Erythroblast (primary cell): Measurements from ENCODE around the gene DUXA.
"Not testable (repeated sequence)": the region's sequence is repeated elsewhere in the genome, so short reads cannot be mapped to it uniquely, and the experiment has no call there.

Experiments used
- DNase-seq, 2 experiments: peaks; one replicate each; lab custom pipeline; 2025; lab: John Stamatoyannopoulos, UW
- GATA1 ChIP-seq: IDR thresholded peaks from 2 replicates; pipeline ENCODE4 v1.6.1; 2011; ENCODE audit warnings: low read depth, mild to moderate bottlenecking, control low read depth, low read length, moderate library complexity
- POLR2A ChIP-seq: IDR thresholded peaks from 2 replicates; pipeline ENCODE4 v1.6.1; 2011; ENCODE audit warnings: mild to moderate bottlenecking, low read length

The DUXA gene

DNA sequence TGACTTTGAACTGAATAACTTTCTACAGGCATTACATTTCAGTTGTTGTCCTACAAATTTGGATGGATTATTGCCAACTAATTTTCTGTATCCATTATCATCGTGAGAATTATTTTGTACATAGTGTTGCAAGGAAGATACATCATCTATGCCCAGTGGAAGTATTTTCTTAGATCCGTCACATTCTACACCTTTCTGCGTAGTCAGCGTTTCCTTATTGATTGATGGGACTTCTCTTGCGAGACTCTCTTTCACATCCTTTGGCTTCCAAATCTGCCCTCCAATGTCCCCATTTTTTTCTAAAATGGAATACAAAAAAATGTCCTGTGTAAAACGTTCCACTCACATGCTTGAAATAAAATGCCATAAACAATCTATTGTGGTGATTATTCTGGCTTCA lies 31.5 kb downstream of the DUXA start:
- no peak for DNase-seq
- no peak for TF ChIP-seq POLR2A
- TF ChIP-seq GATA1: no peak

DNA sequence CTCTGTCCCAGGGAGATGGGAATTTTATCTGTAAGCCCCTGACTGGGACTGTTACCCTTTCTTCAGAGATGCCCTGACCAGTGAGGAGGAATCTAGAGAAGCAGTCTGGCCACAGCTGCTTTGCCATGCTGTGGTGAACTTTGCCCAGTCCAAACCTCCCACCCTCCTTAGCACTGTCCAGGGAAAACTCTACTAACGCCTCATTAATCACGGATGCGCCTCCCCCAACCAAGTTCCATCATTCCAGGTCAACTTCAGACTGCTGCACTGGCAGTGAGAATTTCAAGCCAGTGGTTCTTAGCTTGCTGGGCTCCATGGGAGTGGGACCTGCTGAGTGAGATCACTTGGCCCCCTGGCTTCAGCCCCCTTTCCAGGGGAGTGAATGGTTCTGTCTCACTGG lies 39.9 kb downstream of the DUXA start:
- DNase-seq: not testable (repeated sequence)

GRCh38 chr19:57123882-57124281 lies 43.4 kb downstream of the DUXA start:
- DNase-seq: no peak
- no peak for TF ChIP-seq GATA1
- TF ChIP-seq POLR2A: no peak

GRCh38 chr19:57118848-57119247 lies 48.4 kb downstream of the DUXA start:
- TF ChIP-seq GATA1: no peak
- TF ChIP-seq POLR2A: no peak
- no peak for DNase-seq

DNA sequence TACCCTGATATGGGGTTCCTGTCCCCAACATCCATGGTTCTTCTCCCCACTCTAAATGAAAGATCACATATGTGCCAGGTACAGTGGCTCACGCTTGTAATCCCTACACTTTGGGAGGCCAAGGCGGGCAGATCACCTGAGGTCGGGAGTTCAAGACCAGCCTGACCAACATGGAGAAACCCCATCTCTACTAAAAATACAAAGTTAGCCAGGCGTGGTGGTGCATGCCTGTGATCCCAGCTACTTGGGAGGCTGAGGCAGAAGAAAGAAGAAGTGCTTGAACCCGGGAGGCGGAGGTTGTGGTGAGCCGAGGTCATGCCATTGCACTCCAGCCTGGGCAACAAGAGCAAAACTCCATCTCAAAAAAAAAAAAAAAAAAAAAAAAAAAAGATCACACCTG lies 53.8 kb downstream of the DUXA start:
- not testable (repeated sequence) for DNase-seq

- TF ChIP-seq GATA1 (no peak), POLR2A (no peak)
- peak in 1 of 2 experiments; percentile 37 for DNase-seq
Observed at GRCh38 chr19:57111329-57111644, 56.0 kb downstream of the DUXA start.

GRCh38 chr19:57110592-57111328 lies 56.5 kb downstream of the DUXA start:
- TF ChIP-seq GATA1 (no peak), POLR2A (no peak)
- peak; percentile 43 to 45 for DNase-seq

DNA sequence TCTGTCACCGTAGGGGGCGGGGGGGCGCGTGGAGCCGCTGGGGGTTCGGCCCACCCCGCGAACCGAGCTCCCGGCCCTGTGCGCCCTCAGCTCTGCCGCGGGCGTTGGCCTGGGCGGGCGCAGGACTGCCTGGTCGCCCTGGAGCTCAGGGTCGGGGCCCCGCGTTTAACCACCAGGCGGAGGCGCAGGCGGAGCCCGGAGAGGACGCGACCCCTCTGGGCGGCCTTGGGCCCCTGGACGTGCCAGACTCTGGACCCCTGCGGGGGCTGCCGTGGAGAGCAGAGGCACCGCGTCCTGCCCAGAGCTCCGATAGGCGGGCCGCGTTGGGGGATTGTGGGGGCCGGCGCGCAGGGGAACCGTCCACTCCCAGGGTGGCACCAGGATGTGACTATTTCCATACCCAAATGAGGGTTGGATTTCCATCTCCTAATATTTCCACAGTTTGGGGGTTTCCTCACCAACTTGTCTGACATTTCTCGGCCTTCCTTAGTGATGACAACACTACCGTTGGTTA lies 60.5 kb downstream of the DUXA start:
- TF ChIP-seq GATA1: no peak
- TF ChIP-seq POLR2A: no peak
- no peak for DNase-seq

DNA sequence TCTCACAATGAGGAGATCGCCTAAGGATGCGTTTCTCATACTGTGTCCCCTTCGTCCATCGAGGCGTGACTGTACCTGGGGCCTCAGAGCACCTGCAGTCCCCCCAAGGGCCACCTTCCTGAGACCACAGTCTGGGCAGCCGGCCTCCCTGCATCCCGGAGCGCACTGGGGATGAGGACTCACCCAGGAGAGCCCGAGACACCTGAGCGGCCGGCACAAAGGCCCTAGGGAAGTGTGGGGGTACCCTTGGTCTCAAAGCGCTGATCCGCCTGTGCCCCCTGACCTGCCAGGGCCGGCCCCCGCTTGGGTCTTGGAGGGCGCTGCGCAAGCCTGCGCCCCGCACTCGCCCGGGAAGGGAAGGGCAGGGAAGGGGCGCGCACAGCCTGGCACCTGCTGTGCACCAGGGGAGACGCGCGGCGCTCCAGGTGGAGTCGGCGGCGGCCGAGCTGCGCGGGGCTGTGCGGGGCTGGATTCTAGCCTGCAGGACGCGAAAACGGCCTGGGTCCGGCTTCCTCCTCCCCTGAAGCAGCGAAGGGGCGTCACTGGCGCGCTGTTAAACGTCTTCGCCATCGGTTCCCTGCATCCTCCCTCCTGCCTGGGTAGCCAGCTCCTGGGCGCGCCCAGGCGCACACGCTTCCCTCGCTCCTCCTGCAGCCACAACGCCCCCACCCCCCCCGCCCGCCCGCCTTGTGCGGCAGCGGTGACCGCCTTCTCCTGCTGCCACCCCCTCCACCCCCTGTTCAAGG lies 61.1 kb downstream of the DUXA start:
- DNase-seq: no peak
- TF ChIP-seq POLR2A (no peak), GATA1 (no peak)
